Renal cortex interstitium (tissue), 11 donors: Measurements from ENCODE around the gene PCSK1. TPM values are rescaled to one million over a fixed set of nuclear protein-coding genes. Genes with fewer than 3 reads are reported as not detected.
"Not testable (repeated sequence)": the region's sequence is repeated elsewhere in the genome, so short reads cannot be mapped to it uniquely, and the experiment has no call there.

Experiments used
- DNase-seq, 11 donors: peaks; one replicate each; pipeline ENCODE4 v3.0.0-alpha.2; 2013; ENCODE audit warnings: low read depth in 9 of 11, low spot score in 4 of 11; ENCODE audit errors: extremely low read depth in 1 of 11
- polyA plus RNA-seq, 3 donors: library from polyadenylated mRNA; unstranded; fragments of 120-200 nt; gene quantifications; one replicate each; pipeline ENCODE4 v1.2.1, GENCODE V29; 2013; ENCODE audit not compliant: insufficient read length in 3 of 3

PCSK1 gene
- polyA plus RNA-seq, 3 donors: 0.19 to 0.27 (median 0.21) TPM

DNA sequence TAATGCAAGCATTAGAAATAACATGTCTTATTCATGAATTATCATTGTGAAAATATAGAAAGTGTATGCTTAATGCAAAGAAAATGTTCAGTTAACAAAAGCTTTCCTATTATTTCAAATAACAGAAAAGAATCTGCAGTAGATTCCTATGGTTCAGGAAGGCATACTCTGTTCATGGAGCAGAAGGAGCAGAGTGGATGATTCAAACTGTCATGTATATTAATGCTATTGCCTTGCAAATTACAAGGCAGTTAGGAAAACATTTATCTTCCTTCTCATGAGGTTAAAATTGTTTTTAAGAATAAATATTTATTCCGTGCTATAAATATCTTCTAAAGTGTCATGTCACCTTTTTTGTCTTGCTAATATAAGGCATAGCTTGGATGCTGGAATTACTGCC, 47.5 kb downstream of the PCSK1 start:
- DNase-seq: no peak

DNA sequence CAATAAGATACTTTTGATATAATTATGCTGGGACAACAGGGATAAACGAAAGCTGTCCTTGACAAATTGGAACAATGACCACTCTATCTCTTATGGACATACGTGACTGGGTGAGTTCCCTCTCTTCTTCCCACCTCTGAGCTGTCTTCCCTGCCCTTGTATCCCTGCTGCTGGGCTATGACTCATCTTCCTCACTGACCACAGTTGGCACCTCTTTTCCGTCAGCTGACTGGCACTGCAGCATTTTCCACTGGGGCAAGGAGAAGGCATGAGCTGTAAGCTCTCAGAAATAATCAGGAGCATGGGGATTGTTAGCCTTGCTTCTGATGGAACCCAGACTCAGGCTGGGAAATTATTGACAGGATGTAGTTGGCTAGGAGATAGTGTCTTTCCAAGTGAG, 48.7 kb downstream of the PCSK1 start:
- no peak for DNase-seq

DNA sequence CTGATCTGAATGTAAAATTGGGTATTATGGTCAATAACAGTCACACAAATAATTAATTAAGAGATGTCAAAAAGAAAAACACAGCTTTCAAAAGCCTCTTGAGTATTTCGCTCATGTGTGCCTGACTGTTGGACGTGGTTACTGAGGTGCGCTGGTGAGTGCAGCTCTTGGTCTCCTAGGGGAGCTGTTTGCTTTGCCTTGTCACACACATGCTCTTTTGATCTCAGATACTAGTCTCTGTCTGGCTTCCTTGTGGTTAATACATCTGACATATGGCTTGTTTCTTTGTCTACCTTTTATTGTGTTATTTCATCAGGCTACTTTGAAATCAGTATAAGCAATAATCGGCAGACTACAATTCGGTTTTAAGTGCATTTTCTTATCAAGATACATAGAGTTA, 51.5 kb downstream of the PCSK1 start:
- no peak for DNase-seq

DNA sequence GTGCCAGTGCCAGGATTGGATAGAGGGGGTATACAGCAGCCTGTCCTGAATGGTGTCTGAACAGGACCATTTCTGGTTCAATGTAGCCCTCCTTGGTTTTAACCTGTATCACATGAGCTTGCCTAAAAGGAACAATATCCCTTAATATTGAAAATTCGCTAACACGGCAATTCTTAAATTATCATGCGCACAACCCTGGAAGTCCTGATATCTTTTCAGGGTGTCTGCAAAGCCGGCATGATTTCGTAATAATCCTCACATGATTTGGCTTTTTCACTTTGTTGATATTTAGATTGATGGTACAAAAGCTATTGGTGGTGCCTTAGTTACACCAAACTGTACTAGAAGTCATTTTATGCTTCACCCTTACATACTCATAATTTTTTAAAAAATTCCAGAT, 53.2 kb downstream of the PCSK1 start:
- no peak for DNase-seq

DNA sequence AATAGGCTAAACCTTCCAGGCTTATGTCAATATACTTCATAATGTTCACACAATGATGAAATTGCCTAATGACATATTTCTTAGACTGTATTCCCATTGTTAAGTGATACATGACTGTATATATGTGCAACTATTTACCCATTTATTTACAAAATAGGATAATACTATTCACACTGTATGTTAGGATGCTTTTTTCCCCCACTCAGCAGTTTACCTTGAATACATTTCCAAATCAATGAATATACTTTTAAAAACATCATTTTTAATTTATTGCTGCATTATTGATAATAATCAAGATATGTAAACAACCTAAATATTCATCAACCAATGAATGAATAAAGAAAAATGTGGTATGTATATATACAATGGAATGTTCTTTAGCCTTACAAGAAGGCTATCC, 55.5 kb downstream of the PCSK1 start:
- DNase-seq: no peak

DNA sequence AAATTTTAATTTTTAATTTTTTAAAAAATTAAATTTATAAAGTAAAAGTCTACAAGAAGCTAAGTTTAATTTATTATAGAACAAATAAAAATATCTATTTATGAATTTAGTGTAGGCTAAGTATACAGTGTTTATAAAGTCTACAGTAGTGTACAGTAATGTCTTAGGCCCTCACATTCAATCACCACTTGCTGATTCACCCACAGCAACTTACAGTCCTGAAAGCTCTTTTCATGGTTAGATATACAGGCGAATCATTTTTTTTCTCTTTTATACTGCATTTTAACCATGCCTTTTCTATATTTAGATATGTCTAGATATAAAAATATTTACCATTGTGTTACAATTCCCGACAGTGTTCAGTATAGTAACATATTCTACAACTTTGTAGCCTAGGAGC, 55.9 kb downstream of the PCSK1 start:
- DNase-seq: no peak

DNA sequence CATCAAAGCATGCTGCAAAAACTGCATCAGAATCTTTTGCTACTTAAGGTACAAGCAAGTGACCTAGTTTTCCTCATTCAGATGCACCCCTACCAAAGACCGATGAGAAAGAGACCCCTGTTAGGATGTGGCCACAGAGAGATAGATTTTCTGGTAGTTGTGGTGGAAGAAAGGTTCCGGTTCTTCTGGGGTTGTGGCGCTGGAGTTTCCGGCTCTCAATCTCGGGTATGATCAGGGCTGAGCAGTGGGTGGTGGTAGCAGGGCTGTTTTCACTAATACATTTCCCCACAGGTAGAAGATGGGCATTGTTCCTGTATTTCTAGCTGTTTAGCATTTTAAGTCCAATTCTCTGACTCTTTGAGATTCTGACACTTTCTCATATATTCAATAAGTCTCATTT, 58.4 kb downstream of the PCSK1 start:
- DNase-seq: no peak

DNA sequence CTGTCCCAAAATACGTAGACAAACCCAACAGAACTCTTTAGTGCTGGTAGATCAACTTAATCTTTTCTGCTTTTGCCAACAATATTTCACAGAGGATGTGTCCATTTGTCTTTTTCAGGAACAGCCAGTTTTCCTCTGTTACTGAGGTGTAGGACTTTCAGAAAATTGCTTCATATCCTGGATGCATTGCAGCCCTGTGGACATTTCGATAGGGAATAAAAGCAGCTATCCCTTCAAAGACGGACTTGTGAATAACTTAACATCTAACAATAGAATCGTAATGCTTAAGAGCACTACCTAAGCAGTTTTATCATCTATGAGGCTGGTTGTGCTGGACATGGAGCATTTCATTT, 59.7 kb downstream of the PCSK1 start:
- DNase-seq: no peak

DNA sequence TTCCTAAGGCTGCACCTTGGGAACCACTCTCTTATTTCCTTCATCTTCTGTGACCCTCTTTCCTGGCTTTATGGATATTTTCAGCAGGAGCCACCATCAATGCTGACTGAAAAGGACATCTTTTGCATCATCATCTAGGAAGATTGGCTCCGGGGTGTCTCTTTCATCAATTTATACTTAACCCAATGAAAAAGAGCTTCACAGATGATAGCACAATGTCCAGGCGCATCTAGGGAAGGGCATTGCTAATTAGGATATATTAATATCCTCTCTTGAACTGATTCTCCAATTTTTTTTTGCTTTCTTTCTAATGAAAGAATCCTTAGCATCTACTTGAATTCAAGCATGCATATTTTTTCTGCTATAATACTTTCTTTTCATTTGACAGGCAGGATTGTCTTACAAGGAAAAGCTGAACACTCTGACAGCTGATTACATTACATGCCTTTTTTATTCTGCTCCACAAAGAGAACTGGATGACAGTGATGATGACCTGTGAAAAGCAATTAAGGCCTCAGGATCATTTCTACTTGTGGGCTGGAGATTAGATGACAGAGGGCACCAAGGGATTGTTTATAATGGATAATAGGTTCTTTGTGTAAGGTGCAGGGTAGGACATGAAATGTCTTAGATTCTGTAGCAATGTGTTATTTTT, 60.2 kb downstream of the PCSK1 start:
- DNase-seq: no peak

DNA sequence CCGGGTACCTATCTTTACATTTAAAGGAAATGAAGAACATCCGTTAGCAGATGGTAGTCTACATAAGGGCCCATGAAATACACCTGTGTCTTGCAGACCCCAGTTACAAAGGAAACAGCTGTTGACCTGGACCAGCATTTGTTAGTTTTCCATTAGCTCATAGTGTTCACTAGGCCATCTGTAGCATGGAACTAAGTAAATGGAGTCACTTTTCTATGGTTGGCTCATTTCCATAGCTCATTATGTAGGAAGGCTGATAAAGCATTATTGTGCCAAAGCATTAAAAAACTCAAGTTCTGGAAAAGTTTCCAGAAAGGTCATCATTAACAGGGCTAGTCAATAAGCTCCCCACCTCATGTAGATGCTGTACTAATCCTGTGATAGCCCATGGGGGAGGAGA, 62.1 kb downstream of the PCSK1 start:
- DNase-seq: no peak

DNA sequence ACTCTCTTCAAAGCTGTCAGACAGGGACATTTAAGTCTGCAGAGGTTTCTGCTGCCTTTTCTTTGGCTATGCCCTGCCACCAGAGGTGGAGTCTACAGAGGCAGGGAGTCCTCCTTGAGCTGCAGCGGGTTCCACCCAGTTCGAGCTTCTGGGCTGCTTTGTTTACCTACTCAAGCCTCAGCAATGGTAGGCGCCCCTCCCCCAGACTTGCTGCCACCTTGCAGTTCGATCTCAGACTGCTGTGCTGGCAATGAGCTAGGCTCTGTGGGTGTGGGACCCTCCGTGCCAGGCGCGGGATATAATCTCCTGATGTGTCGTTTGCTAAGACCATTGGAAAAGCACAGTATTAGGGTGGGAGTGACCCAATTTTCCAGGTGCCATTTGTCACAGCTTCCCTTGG, 65.7 kb downstream of the PCSK1 start:
- DNase-seq: not testable (repeated sequence)

DNA sequence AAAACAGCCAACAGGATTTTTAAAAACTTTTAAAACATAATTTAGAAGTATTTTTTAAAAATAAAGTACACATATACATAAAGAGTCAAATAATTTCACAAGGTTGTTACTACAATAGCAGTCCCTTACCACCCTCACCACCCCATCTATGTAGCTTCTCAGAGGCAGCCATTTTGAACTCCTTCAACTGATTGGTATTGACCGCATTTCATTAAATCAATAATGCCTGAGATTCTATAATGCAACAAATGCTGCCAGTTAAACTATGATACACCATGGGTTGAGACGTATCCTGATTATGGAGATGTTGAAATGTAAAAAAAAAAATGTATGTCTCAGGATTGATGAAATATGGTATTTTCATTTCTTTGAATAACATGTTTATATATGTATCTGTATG, 78.8 kb downstream of the PCSK1 start:
- no peak for DNase-seq

DNA sequence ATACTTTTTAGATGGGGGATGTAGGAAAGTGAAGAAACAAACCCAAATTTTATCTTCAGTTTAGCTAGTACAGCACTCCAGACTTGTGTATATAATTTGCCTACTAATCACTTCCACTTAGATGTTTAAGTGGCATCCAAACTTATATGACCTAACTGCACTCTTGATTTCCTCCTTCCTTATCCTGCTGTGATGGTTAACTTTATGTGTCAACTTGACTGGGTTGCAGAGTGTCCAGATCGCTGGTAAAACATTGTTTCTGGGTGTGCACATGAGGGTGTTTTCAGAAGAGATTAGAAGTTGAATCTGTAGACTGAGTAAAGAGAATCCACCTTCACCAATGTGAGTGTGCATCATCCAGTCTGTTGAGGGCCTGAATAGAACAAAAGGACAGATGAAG, 79.8 kb downstream of the PCSK1 start:
- no peak for DNase-seq

DNA sequence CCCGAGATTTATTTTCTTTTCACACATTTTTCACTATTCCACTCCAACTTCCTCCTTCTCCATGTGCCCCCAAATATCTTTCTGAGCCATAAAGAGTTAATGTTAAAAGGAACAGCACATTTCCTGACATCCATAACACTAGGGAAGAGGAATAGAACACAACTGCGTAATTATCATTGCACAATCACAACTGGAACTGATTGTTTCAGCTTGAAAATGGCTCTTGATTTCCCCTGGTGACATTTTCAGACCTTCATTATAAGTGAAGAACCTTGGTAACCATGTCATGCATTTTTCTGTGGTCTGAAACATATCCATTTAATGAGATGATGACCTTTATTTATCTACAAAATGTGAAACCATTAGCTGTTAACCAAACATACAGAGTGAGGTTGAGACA, 82.4 kb downstream of the PCSK1 start:
- DNase-seq: no peak

DNA sequence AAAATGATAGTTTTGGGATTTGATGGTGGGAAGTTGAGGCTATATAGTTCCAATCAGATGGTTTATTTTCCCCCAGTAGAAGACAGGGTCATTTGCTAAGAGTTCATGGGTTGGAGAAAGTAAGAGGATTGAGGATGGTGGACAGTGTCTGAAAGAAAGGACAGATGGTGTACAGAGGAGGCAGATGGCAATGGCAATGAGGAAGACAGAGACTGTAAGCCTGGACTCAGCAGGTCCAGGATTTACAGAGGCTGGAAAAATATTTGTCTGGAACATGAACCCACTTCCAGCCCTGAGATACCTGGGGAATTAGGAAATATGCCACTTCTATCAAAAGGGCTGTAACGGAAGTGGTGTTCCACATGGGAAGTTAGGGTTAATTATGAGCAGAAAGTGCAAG, 84.5 kb downstream of the PCSK1 start:
- no peak for DNase-seq

DNA sequence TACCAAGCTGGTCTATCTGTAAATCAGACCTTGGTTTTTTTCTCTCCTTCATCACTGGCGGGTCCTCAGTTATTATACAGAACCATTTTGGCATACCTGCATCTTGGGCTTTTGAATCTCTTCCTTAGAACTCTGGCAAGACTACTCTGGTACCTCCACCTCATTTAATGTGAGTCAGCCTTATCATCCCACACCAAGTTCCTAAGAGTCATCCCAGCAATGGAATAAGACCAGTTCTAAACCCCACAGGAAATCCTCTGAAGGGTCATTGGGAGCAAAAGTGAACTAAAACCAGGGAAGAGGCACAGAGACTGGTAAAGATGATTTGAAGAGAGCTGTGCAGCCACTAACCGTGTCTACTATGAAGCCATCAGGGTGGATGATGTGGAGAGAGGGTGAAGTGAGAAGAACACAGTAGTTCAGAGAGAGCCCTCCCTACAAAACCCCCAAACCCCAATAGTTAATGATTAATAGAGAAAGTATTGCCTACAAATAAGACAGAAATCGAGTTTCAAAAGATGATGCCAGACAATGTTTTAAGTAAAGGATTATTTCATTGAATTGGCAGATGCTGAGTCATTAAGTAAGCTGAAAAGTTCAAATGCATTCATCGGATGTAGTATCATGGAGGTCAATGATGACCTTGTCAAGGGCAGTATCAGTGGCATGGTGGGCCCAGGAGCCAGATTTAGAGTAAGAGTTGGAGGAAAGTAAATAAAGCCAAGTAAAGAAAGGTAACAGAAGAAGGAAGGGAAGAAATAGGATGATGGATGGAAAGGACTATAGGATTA, 85.4 kb downstream of the PCSK1 start:
- no peak for DNase-seq

DNA sequence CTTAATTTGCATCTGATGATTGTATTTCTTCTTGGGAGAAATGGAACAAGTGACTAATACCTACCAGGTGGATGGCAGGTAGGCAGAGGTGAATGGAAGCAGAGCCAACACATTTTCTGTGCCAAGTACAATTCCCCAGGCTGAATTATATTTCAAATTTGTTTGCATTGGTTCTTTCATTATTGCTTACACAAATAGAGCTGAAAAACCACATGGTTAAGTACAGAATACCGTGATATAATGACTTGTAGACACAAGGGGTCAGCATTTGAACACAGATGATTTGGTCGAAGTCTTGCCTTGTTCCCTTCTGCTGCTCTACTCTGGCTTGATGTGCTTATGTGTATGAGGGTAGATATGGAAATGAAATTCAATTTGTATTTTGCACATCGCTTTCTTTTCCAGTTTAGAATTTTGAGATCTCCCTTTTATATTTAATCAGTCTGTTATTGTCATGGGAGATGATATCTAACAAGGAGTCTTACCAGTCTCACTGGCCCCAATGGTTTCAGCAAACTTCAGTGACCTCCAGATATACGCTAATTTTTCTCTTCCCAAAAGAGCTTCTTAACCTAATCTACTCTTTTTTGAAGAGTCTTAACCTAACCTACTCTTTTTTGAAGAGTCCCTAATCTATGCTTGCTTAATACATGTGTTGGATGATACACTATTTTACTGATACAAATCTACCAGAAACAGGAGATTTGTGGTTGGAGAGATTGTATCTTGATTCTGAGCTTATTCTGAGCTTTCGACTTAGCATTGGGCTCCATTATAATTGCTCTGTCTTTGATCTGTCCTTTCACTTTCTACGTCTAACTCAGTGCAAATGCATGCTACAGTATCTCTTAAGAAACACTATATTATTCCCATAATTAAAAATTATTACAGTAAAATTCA, 88.1 kb downstream of the PCSK1 start:
- DNase-seq: peak in 8 of 11 donors; percentile 14 to 29 (median 20)

DNA sequence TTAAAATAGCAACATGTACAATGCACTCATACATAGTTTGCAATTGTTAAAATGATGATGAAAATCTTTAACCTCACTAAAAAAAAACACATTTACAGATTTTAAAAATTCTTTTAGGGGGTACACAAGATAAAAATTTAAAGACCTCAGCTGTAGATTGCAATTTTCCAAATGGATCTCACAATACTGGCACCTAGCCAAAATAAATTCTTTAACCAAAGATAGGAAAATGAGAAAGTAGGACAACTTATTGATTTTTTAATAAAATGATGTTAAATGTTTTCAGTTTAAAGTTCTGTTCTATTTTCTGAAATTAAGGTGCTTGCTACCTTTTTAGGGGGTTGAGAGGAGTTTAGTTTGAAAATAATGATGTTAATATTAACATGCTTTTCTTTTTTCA, 90.0 kb downstream of the PCSK1 start:
- no peak for DNase-seq

DNA sequence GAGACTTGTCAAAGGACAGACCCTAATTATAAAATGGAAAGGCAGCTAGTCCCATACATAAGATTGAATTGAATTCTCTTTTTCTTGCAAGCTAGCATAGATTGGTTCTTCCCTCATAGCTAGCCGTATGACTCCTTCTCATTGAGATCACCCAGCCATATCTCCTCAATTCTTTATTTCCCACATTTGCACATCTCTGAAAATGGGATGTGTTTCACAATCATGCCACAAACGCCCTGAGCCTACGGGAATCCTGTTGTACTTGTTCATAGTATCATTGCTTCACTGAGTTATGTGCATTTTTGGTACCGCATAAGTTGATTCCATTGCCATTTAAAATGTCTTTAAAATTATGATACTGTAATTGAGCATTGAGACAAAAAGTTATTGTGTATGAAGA, 90.5 kb downstream of the PCSK1 start:
- no peak for DNase-seq
